ENCODE measurements around the gene ALOX5. TPM values are rescaled to one million over a fixed set of nuclear protein-coding genes. Genes with fewer than 3 reads are reported as not detected.

Gene ALOX5
- total RNA-seq (2022; extraction: Qiagen RNA extraction) = 0.16 to 0.67 TPM (median 0.32 TPM) in 5 replicates

DNA sequence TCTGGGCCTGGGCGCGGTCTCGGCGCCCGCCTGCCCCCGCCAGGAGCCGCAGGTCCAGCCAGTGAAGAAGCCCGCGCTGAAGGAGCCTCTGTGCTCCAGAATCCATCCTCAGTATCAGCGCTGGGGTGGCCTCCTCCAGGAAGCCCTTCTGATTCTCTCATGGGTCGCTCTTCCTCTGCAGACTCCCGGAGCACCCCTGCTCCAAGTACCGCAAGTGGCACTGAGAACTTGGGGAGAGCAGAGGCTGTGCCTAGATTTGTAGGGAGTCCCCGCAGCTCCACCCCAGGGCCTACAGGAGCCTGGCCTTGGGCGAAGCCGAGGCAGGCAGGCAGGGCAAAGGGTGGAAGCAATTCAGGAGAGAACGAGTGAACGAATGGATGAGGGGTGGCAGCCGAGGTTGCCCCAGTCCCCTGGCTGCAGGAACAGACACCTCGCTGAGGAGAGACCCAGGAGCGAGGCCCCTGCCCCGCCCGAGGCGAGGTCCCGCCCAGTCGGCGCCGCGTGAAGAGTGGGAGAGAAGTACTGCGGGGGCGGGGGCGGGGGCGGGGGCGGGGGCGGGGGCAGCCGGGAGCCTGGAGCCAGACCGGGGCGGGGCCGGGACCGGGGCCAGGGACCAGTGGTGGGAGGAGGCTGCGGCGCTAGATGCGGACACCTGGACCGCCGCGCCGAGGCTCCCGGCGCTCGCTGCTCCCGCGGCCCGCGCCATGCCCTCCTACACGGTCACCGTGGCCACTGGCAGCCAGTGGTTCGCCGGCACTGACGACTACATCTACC, at the start of gene ALOX5:
Gene ALOX5, plus strand, starts transcription at position 641 of the 774 bp plus-strand sequence. Its CDS starts 64 bp downstream, at position 705.

Other genes with a start within 250 kb of the ALOX5 start
- gene OR13A1, start 58.6 kb upstream of the ALOX5 start, total RNA-seq (2022; extraction: Qiagen RNA extraction) = not detected in 5 replicates

All from A549 treated with CORT108297 at 1 μM for 4 hours (cell line).